ENCODE measurements around the gene TMEM235. TPM values are rescaled to one million over a fixed set of nuclear protein-coding genes. Genes with fewer than 3 reads are reported as not detected.
A peak's percentile ranks its signal among the peaks of the same experiment; 100 is the strongest.

The TMEM235 gene
- not detected for polyA plus RNA-seq (ENCODE audit: insufficient read length in 3 of 3)

- no peak for DNase-seq (ENCODE audit: low read depth in 3 of 3, low spot score in 2 of 3)
Measured at GRCh38 chr17:78230996-78231935, at the start of gene TMEM235. Gene TMEM235, plus strand, starts transcription at chr17:78231631. Its CDS starts 393 bp downstream, at chr17:78232024.

- DNase-seq (ENCODE audit: low read depth in 3 of 3, low spot score in 2 of 3): no peak
Measured at GRCh38 chr17:78182504-78182903, 48.9 kb upstream of the TMEM235 start.

GRCh38 chr17:78183916-78184315, 47.5 kb upstream of the TMEM235 start:
- no peak for DNase-seq (ENCODE audit: low read depth in 3 of 3, low spot score in 2 of 3)

GRCh38 chr17:78184351-78184750, 47.1 kb upstream of the TMEM235 start:
- DNase-seq (ENCODE audit: low read depth in 3 of 3, low spot score in 2 of 3): no peak

GRCh38 chr17:78184868-78185267, 46.6 kb upstream of the TMEM235 start:
- DNase-seq (ENCODE audit: low read depth in 3 of 3, low spot score in 2 of 3): no peak

GRCh38 chr17:78185981-78186691, 45.3 kb upstream of the TMEM235 start:
- no peak for DNase-seq (ENCODE audit: low read depth in 3 of 3, low spot score in 2 of 3)

GRCh38 chr17:78186692-78187595, 44.5 kb upstream of the TMEM235 start, which contains the start of the genes AFMID and TK1:
Gene AFMID, plus strand, starts transcription at chr17:78187362. Its CDS starts 9 bp downstream, at chr17:78187371.
Gene TK1, minus strand, starts transcription at chr17:78187052. Its CDS starts 58 bp downstream, at chr17:78186994.
- DNase-seq (ENCODE audit: low read depth in 3 of 3, low spot score in 2 of 3): peak; percentile 90 to 93 (median 92)

- DNase-seq (ENCODE audit: low read depth in 3 of 3, low spot score in 2 of 3): no peak
Measured at GRCh38 chr17:78196716-78197115, 34.7 kb upstream of the TMEM235 start.

- no peak for DNase-seq (ENCODE audit: low read depth in 3 of 3, low spot score in 2 of 3)
Measured at GRCh38 chr17:78197147-78197832, 34.1 kb upstream of the TMEM235 start.

- no peak for DNase-seq (ENCODE audit: low read depth in 3 of 3, low spot score in 2 of 3)
Measured at GRCh38 chr17:78200451-78200850, 31.0 kb upstream of the TMEM235 start.

- DNase-seq (ENCODE audit: low read depth in 3 of 3, low spot score in 2 of 3): no peak
Measured at GRCh38 chr17:78202666-78203065, 28.8 kb upstream of the TMEM235 start.

GRCh38 chr17:78204387-78205123, 26.9 kb upstream of the TMEM235 start:
- no peak for DNase-seq (ENCODE audit: low read depth in 3 of 3, low spot score in 2 of 3)

GRCh38 chr17:78205124-78205775, 26.2 kb upstream of the TMEM235 start:
- DNase-seq (ENCODE audit: low read depth in 3 of 3, low spot score in 2 of 3): no peak

- no peak for DNase-seq (ENCODE audit: low read depth in 3 of 3, low spot score in 2 of 3)
Measured at GRCh38 chr17:78206298-78206697, 25.1 kb upstream of the TMEM235 start.

- no peak for DNase-seq (ENCODE audit: low read depth in 3 of 3, low spot score in 2 of 3)
Measured at GRCh38 chr17:78208486-78208885, 22.9 kb upstream of the TMEM235 start.

GRCh38 chr17:78210111-78210510, 21.3 kb upstream of the TMEM235 start:
- DNase-seq (ENCODE audit: low read depth in 3 of 3, low spot score in 2 of 3): no peak

- no peak for DNase-seq (ENCODE audit: low read depth in 3 of 3, low spot score in 2 of 3)
Measured at GRCh38 chr17:78211032-78211431, 20.4 kb upstream of the TMEM235 start.

- DNase-seq (ENCODE audit: low read depth in 3 of 3, low spot score in 2 of 3): peak; percentile 23 to 69 (median 49)
Measured at GRCh38 chr17:78214016-78214705, 17.3 kb upstream of the TMEM235 start, which contains the start of gene BIRC5. Gene BIRC5, plus strand, starts transcription at chr17:78214253. Its CDS starts 64 bp downstream, at chr17:78214317.
